Endothelial cell of umbilical vein (primary cell): ENCODE data around the gene AFTPH. TPM values are rescaled to one million over a fixed set of nuclear protein-coding genes. Genes with fewer than 3 reads are reported as not detected.

Experiments used
- BruUV-seq: library from RNA; stranded (reverse); fragments of 400-500 nt; replicated peaks from 2 replicates; lab custom pipeline; 2021; lab: Mats Ljungman, UMichigan
- CTCF ChIA-PET: fragments of 300-600, 350-600 bp; sonication (Branson Sonifier 250); formaldehyde crosslinking; loops from one replicate; lab custom pipeline; 2021; ENCODE audit warnings: antibody characterized with exemption, inconsistent platforms; lab: Charles Lee
- POLR2A ChIA-PET: fragments of 300-600, 350-600 bp; sonication (Branson Sonifier 250); formaldehyde crosslinking; loops from one replicate; lab custom pipeline; 2021; ENCODE audit warnings: antibody characterized with exemption, inconsistent platforms; lab: Charles Lee
- DNase-seq: peaks from one replicate; pipeline ENCODE4 v3.0.0-alpha.2; 2011; ENCODE audit warnings: low read depth, low spot score
- FAIRE-seq: peaks from 2 replicates; lab custom pipeline; 2011; peaks lifted over from hg19 to GRCh38; lab: Jason Lieb, UNC
- H2AFZ ChIP-seq: 2 replicates; pipeline ENCODE4 v1.6.0; 2012; ENCODE audit warnings: low read depth, low read length, control low read depth, inconsistent platforms
- H3K27ac ChIP-seq: 2 replicates; pipeline ENCODE4 v1.5.1; 2011; ENCODE audit warnings: low read depth, mild to moderate bottlenecking, control low read depth, low read length, moderate library complexity; ENCODE audit not compliant: insufficient read depth
- H3K27me3 ChIP-seq, 2 experiments: 2 replicates each; pipeline versions ENCODE4 v1.6.0 to v1.6.1; 2011; ENCODE audit warnings: low read length in 2 of 2, mixed read lengths in 1 of 2; ENCODE audit not compliant: control insufficient read depth in 2 of 2, insufficient read depth in 2 of 2
- H3K36me3 ChIP-seq, 2 experiments: 2 replicates in 1 of 2; 3 replicates in 1 of 2; pipeline ENCODE4 v1.5.1; 2011; ENCODE audit warnings: low read length in 2 of 2, mild to moderate bottlenecking in 1 of 2, moderate library complexity in 1 of 2; ENCODE audit not compliant: control insufficient read depth in 2 of 2, insufficient read depth in 2 of 2; ENCODE audit errors: extremely low read depth in 1 of 2
- H3K4me1 ChIP-seq: 3 replicates; pipeline ENCODE4 v1.5.1; 2011; ENCODE audit warnings: mild to moderate bottlenecking, low read length; ENCODE audit not compliant: control insufficient read depth, insufficient read depth; ENCODE audit errors: extremely low read depth
- H3K4me2 ChIP-seq: 2 replicates; pipeline ENCODE4 v1.6.1; 2011; ENCODE audit warnings: low read length, control low read depth, mixed read lengths; ENCODE audit not compliant: insufficient read depth
- H3K4me3 ChIP-seq, 3 experiments: fragments of 200-600 bp in 1 of 3; sonication (generic), shearing (Covaris generic) in 1 of 3; replicated peaks in 1 of 3; 2 replicates each; pipeline ENCODE4 v1.5.1; 2011 to 2016; ENCODE audit warnings: control low read depth in 3 of 3, low read length in 3 of 3, mild to moderate bottlenecking in 2 of 3, inconsistent platforms in 1 of 3, low read depth in 1 of 3, moderate library complexity in 1 of 3; ENCODE audit not compliant: insufficient read depth in 1 of 3
- H3K79me2 ChIP-seq: 2 replicates; pipeline ENCODE4 v1.6.0; 2012; ENCODE audit warnings: low read length, inconsistent platforms; ENCODE audit not compliant: control insufficient read depth, insufficient read depth
- H3K9ac ChIP-seq: replicated peaks from 2 replicates; pipeline ENCODE3; 2011; ENCODE audit warnings: low read length, control low read depth; ENCODE audit not compliant: insufficient read depth; ENCODE audit errors: extremely low read depth
- H3K9me1 ChIP-seq: replicated peaks from 3 replicates; pipeline ENCODE4 v1.6.0; 2011; ENCODE audit warnings: mild to moderate bottlenecking, low read length; ENCODE audit not compliant: control insufficient read depth, insufficient read depth; ENCODE audit errors: extremely low read depth
- H3K9me3 ChIP-seq: replicated peaks from 2 replicates; pipeline ENCODE4 v1.5.1; 2012; ENCODE audit warnings: low read length, inconsistent platforms; ENCODE audit not compliant: control insufficient read depth, insufficient read depth
- H4K20me1 ChIP-seq: replicated peaks from 2 replicates; pipeline ENCODE3; 2011; ENCODE audit warnings: mild to moderate bottlenecking, low read length; ENCODE audit not compliant: control insufficient read depth, insufficient read depth; ENCODE audit errors: extremely low read depth
- CTCF ChIP-seq, 2 donors: IDR thresholded peaks; 1 replicate in 1 of 2; 2 replicates in 1 of 2; pipeline ENCODE4 v1.5.1; 2011; ENCODE audit warnings: low read length in 2 of 2, mild to moderate bottlenecking in 2 of 2, moderate library complexity in 2 of 2, control low read depth in 1 of 2, inconsistent platforms in 1 of 2, low read depth in 1 of 2; ENCODE audit not compliant: insufficient read depth in 1 of 2; ENCODE audit errors: extremely low read depth in 1 of 2
- EZH2 ChIP-seq: IDR thresholded peaks from 2 replicates; pipeline ENCODE4 v1.6.1; 2012; ENCODE audit warnings: borderline replicate concordance, low read depth, mild to moderate bottlenecking, moderate library complexity, low read length, inconsistent platforms; ENCODE audit not compliant: severe bottlenecking
- FOS ChIP-seq: IDR thresholded peaks from 2 replicates; pipeline ENCODE4 v1.6.1; 2011; ENCODE audit warnings: mild to moderate bottlenecking, low read length, moderate library complexity, borderline replicate concordance; ENCODE audit not compliant: insufficient read depth
- GATA2 ChIP-seq: IDR thresholded peaks from 2 replicates; pipeline ENCODE4 v1.7.0; 2011; ENCODE audit warnings: low read depth, mild to moderate bottlenecking, moderate library complexity, mixed read lengths, low read length; ENCODE audit not compliant: insufficient read length, insufficient read depth
- JUN ChIP-seq: IDR thresholded peaks from 2 replicates; pipeline ENCODE4 v1.6.1; 2011; ENCODE audit warnings: borderline replicate concordance, low read depth; ENCODE audit not compliant: insufficient read length, insufficient read depth
- MAX ChIP-seq: IDR thresholded peaks from 2 replicates; pipeline ENCODE4 v1.6.1; 2011; ENCODE audit not compliant: insufficient read depth, insufficient read length
- MYC ChIP-seq: IDR thresholded peaks from one replicate; pipeline ENCODE4 v1.6.1; 2011; ENCODE audit warnings: mild to moderate bottlenecking, low read depth, low read length
- POLR2A ChIP-seq: IDR thresholded peaks from 2 replicates; pipeline ENCODE4 v1.6.1; 2012; ENCODE audit warnings: low read depth, mild to moderate bottlenecking, control low read depth, low read length
- POLR2AphosphoS5 ChIP-seq: IDR thresholded peaks from 2 replicates; pipeline ENCODE4 v1.6.1; 2012; ENCODE audit warnings: low read depth, mild to moderate bottlenecking, control low read depth, low read length, moderate library complexity; ENCODE audit not compliant: insufficient read depth
- dilution Hi-C: fragments of 300-500 bp; cut with MboI; formaldehyde crosslinking; loops from one replicate; pipeline ENCODE4 v1.15.0; 2019; ENCODE audit warnings: low sequenced_read_pairs; ENCODE audit not compliant: extremely low pct_ligation_motif_present
- intact Hi-C: fragments of 100-400 bp; cut with micrococcal nuclease; formaldehyde crosslinking; loops from one replicate; pipeline ENCODE4 v1.10.0; 2022
- polyA plus RNA-seq, 4 experiments: library from polyadenylated mRNA; depleted of rRNA in 3 of 4; stranded (reverse) in 3 of 4; unstranded in 1 of 4; fragments of >200 nt; gene quantifications; 2 replicates each; pipeline versions ENCODE4 v1.2.1 to v1.2.3, GENCODE V29; 2011 to 2012; ENCODE audit warnings: missing spikeins in 1 of 4
- total RNA-seq: library from RNA; stranded (reverse); gene quantifications from 2 replicates; pipeline ENCODE4 v1.2.3, GENCODE V29; 2021

Gene AFTPH
- total and polyA plus RNA-seq, 2 donors (not counting 3 experiments of a cell fraction or from before 2014, with no cell fraction given): 6.9 to 15.3 TPM

GRCh38 chr2:64550042-64550441 lies 25.9 kb downstream of the AFTPH start:
- Histone ChIP-seq H3K79me2 (no peaks in the 10 kb centered on the region), H2AFZ (no peak overlapping the region), H3K4me2 (no peak overlapping the region), H3K9ac (no peak overlapping the region), H3K36me3 (no peaks in the 10 kb centered on the region), H3K27me3 (no peaks in the 10 kb centered on the region), H3K9me3 (no peaks in the 10 kb centered on the region), H3K4me1 (no peaks in the 10 kb centered on the region), H3K27ac (no peak overlapping the region), H3K4me3 (no peak overlapping the region), H4K20me1 (no peaks in the 10 kb centered on the region), H3K9me1 (no peaks in the 10 kb centered on the region)
- TF ChIP-seq MYC (no peak), POLR2AphosphoS5 (no peak), MAX (no peak)
- ChIA-PET CTCF (no interaction called here), POLR2A (no interaction called here)
- BruUV-seq: no TSS peak
- DNase-seq (no peak), FAIRE-seq (no peak)
- intact Hi-C loops (no loop called here), dilution Hi-C loops (no loop called here)

- CTCF ChIA-PET: interaction anchor here (0.9 to 1.7 kb wide), 2 partner anchors 11 to 29 kb away, joined by 3 to 4 read pairs; no protein-coding TSS in a partner anchor
- dilution Hi-C loops: no loop called here
- intact Hi-C loops: no loop called here
These were observed 27.7 kb downstream of the AFTPH start for GRCh38 chr2:64551851-64552250.

More at GRCh38 chr2:64551851-64552250, 27.7 kb downstream of the AFTPH start:
- TF ChIP-seq FOS (no peak), POLR2A (no peak), CTCF (IDR thresholded peaks at IDR 0.05; ENCODE audit: extremely low read depth in 1 of 2, insufficient read depth in 1 of 2, low read depth in 1 of 2, low read length in 2 of 2) (no peak), MAX (no peak), POLR2AphosphoS5 (no peak), MYC (no peak), EZH2 (no peak), GATA2 (no peak), JUN (no peak)
- DNase-seq (no peak), FAIRE-seq (no peak)
- BruUV-seq: no TSS peak
- H3K36me3 ChIP-seq: no peaks in the 10 kb centered on the region
- H3K79me2 ChIP-seq: no peaks in the 10 kb centered on the region
- H3K27me3 ChIP-seq: no peaks in the 10 kb centered on the region
- H3K4me2 ChIP-seq: no peak overlapping the region
- H3K27ac ChIP-seq: no peak overlapping the region
- no peaks in the 10 kb centered on the region for H3K4me1 ChIP-seq
- no peak overlapping the region for H2AFZ ChIP-seq
- POLR2A ChIA-PET: no interaction called here
- H3K9ac ChIP-seq: no peak overlapping the region
- no peaks in the 10 kb centered on the region for H3K9me1 ChIP-seq
- no peaks in the 10 kb centered on the region for H4K20me1 ChIP-seq
- H3K9me3 ChIP-seq: no peaks in the 10 kb centered on the region
- no peak overlapping the region for H3K4me3 ChIP-seq
